Cortex of kidney (tissue), 1 donor: ENCODE results near the gene EID1.
"Not testable (repeated sequence)": the region's sequence is repeated elsewhere in the genome, so short reads cannot be mapped to it uniquely, and the experiment has no call there.

Source experiments
- DNase-seq: peaks from one replicate; lab custom pipeline; 2025; lab: John Stamatoyannopoulos, UW

EID1 gene

GRCh38 chr15:48869966-48870365, 8.0 kb upstream of the EID1 start:
- no peak for DNase-seq

- DNase-seq: no peak
These were observed 6.4 kb upstream of the EID1 start for GRCh38 chr15:48871542-48871941.

GRCh38 chr15:48872632-48873031, 5.3 kb upstream of the EID1 start:
- no peak for DNase-seq

GRCh38 chr15:48875241-48875960, 2.5 kb upstream of the EID1 start:
- DNase-seq: no peak

GRCh38 chr15:48876057-48876456, 1.9 kb upstream of the EID1 start:
- DNase-seq: no peak

- no peak for DNase-seq
These were observed 2.2 kb downstream of the EID1 start for GRCh38 chr15:48880070-48880634.

GRCh38 chr15:48883699-48884098, 5.8 kb downstream of the EID1 start:
- DNase-seq: no peak

GRCh38 chr15:48887144-48887543, 9.2 kb downstream of the EID1 start:
- no peak for DNase-seq

- DNase-seq: no peak
These were observed 10.3 kb downstream of the EID1 start for GRCh38 chr15:48888191-48888590.

- DNase-seq: no peak
These were observed 10.9 kb downstream of the EID1 start for GRCh38 chr15:48888836-48889235.

- no peak for DNase-seq
These were observed 12.0 kb downstream of the EID1 start for GRCh38 chr15:48889925-48890324.

- DNase-seq: no peak
These were observed 12.5 kb downstream of the EID1 start for GRCh38 chr15:48890375-48890972.

- no peak for DNase-seq
These were observed 13.4 kb downstream of the EID1 start for GRCh38 chr15:48891232-48891765.

GRCh38 chr15:48893311-48893710, 15.4 kb downstream of the EID1 start:
- no peak for DNase-seq

GRCh38 chr15:48896869-48897814, 19.2 kb downstream of the EID1 start:
- no peak for DNase-seq

- no peak for DNase-seq
These were observed 20.1 kb downstream of the EID1 start for GRCh38 chr15:48898032-48898431.

- DNase-seq: no peak
These were observed 20.5 kb downstream of the EID1 start for GRCh38 chr15:48898446-48898845.

GRCh38 chr15:48899793-48900192, 21.9 kb downstream of the EID1 start:
- no peak for DNase-seq

- no peak for DNase-seq
These were observed 26.8 kb downstream of the EID1 start for GRCh38 chr15:48904758-48905157.

GRCh38 chr15:48905216-48905615, 27.3 kb downstream of the EID1 start:
- no peak for DNase-seq

GRCh38 chr15:48905847-48906246, 27.9 kb downstream of the EID1 start:
- no peak for DNase-seq

- DNase-seq: not testable (repeated sequence)
These were observed 31.4 kb downstream of the EID1 start for GRCh38 chr15:48909313-48909712.
